Activated CD8-positive, alpha-beta T cell treated with anti-CD3 and anti-CD28 coated beads for 36 hours (primary cell): ENCODE data around the gene TUBGCP3. TPM values are rescaled to one million over a fixed set of nuclear protein-coding genes. Genes with fewer than 3 reads are reported as not detected.

Source experiments
- ATAC-seq: fragments of 200-7000 bp; cut with Tn5 transposase; one replicate; pipeline ENCODE4 v1.10.0; 2021; ENCODE audit warnings: mild to moderate bottlenecking, moderate library complexity
- CTCF ChIA-PET: fragments of 350-600 bp; sonication (Branson Sonifier 250); formaldehyde crosslinking; loops from one replicate; lab custom pipeline; 2021; ENCODE audit warnings: antibody characterized with exemption; lab: Charles Lee
- POLR2A ChIA-PET: fragments of 350-600 bp; sonication (Branson Sonifier 250); formaldehyde crosslinking; loops from one replicate; lab custom pipeline; 2021; ENCODE audit warnings: antibody characterized with exemption; lab: Charles Lee
- DNase-seq: peaks from one replicate; pipeline ENCODE4 v3.0.0-alpha.2; 2020
- H3K27ac Mint-ChIP-seq: one replicate; pipeline ENCODE4 v1.8.0; 2021; ENCODE audit warnings: mild to moderate bottlenecking, mixed read lengths
- H3K27me3 Mint-ChIP-seq: one replicate; pipeline ENCODE4 v1.8.0; 2021; ENCODE audit warnings: mixed read lengths
- H3K36me3 Mint-ChIP-seq: one replicate; pipeline ENCODE4 v1.8.0; 2021; ENCODE audit warnings: low read depth, mixed read lengths
- H3K4me1 Mint-ChIP-seq: one replicate; pipeline ENCODE4 v1.8.0; 2021; ENCODE audit warnings: low read depth, mixed read lengths
- H3K4me3 Mint-ChIP-seq: one replicate; pipeline ENCODE4 v1.8.0; 2021; ENCODE audit warnings: mild to moderate bottlenecking, moderate library complexity, mixed read lengths
- H3K9me3 Mint-ChIP-seq: one replicate; pipeline ENCODE4 v1.8.0; 2021; ENCODE audit warnings: mixed read lengths
- CTCF ChIP-seq: fragments of 200-600 bp; IDR thresholded peaks from one replicate; pipeline ENCODE4 v1.8.0; 2022; ENCODE audit warnings: antibody characterized with exemption, mild to moderate bottlenecking
- intact Hi-C: fragments of 100-400 bp; cut with micrococcal nuclease; formaldehyde crosslinking; loops from one replicate; pipeline ENCODE4 v1.10.0; 2022
- total RNA-seq, 2 experiments: library from RNA; stranded (reverse); gene quantifications; one replicate each; pipeline ENCODE4 v1.2.3, GENCODE V29; 2021

Gene TUBGCP3
- total RNA-seq, 2 experiments from 2014 or later: 51.6 to 57.1 TPM

GRCh38 chr13:112622375-112622774, 34.4 kb upstream of the TUBGCP3 start:
- Mint-ChIP-seq H3K27ac (no peak overlapping the region), H3K4me3 (no peak overlapping the region)
- intact Hi-C loops: no loop called here

GRCh38 chr13:112619730-112620631, 32.0 kb upstream of the TUBGCP3 start:
- Mint-ChIP-seq H3K4me3 (no peak overlapping the region), H3K9me3 (no peaks in the 10 kb centered on the region), H3K4me1 (no peaks in the 10 kb centered on the region), H3K36me3 (no peaks in the 10 kb centered on the region), H3K27ac (no peak overlapping the region), H3K27me3 (peaks cover 7% of the 10 kb centered on the region)
- POLR2A ChIA-PET: no interaction called here
- no peak for ATAC-seq
- intact Hi-C loops: no loop called here
- no peak for TF ChIP-seq CTCF
- DNase-seq: no peak
- CTCF ChIA-PET: no interaction called here

More at GRCh38 chr13:112622375-112622774, 34.4 kb upstream of the TUBGCP3 start:
- H3K27me3 Mint-ChIP-seq: peaks cover 3% of the 10 kb centered on the region
- no peak for DNase-seq
- ATAC-seq: no peak
- H3K36me3 Mint-ChIP-seq: no peaks in the 10 kb centered on the region
- H3K4me1 Mint-ChIP-seq: no peaks in the 10 kb centered on the region
- POLR2A ChIA-PET: interaction anchor here (0.7 kb wide), 1 partner anchor 11 kb away, joined by 3 read pairs; no protein-coding TSS in a partner anchor
- CTCF ChIA-PET: interaction anchor here (1.0 kb wide), 1 partner anchor 252 kb away, joined by 3 read pairs; no protein-coding TSS in a partner anchor
- TF ChIP-seq CTCF: no peak
- no peaks in the 10 kb centered on the region for H3K9me3 Mint-ChIP-seq

GRCh38 chr13:112618501-112618900, 30.5 kb upstream of the TUBGCP3 start:
- no peaks in the 10 kb centered on the region for H3K4me1 Mint-ChIP-seq
- H3K4me3 Mint-ChIP-seq: no peak overlapping the region
- CTCF ChIA-PET: interaction anchor here (1.4 kb wide), 1 partner anchor 256 kb away, joined by 3 read pairs; no protein-coding TSS in a partner anchor

GRCh38 chr13:112617754-112618375, 29.9 kb upstream of the TUBGCP3 start:
- ATAC-seq (no peak), DNase-seq (no peak)
- no peak for TF ChIP-seq CTCF
- Mint-ChIP-seq H3K9me3 (no peaks in the 10 kb centered on the region), H3K4me3 (no peak overlapping the region), H3K27ac (no peak overlapping the region), H3K4me1 (no peaks in the 10 kb centered on the region), H3K27me3 (peaks cover 12% of the 10 kb centered on the region), H3K36me3 (no peaks in the 10 kb centered on the region)
- intact Hi-C loops: no loop called here
- POLR2A ChIA-PET: no interaction called here
- CTCF ChIA-PET: interaction anchor here (1.4 kb wide), 1 partner anchor 257 kb away, joined by 3 read pairs; no protein-coding TSS in a partner anchor

More at GRCh38 chr13:112618501-112618900, 30.5 kb upstream of the TUBGCP3 start:
- POLR2A ChIA-PET: no interaction called here
- ATAC-seq: no peak
- TF ChIP-seq CTCF: no peak
- no peak for DNase-seq
- H3K36me3 Mint-ChIP-seq: no peaks in the 10 kb centered on the region
- no peak overlapping the region for H3K27ac Mint-ChIP-seq
- no peaks in the 10 kb centered on the region for H3K9me3 Mint-ChIP-seq
- intact Hi-C loops: no loop called here
- peaks cover 12% of the 10 kb centered on the region for H3K27me3 Mint-ChIP-seq
